ENCODE measurements around the gene DDAH2.

GRCh38 chr6:31765910-31766794 lies 37.1 kb upstream of the DDAH2 start:
- no peak for TF ChIP-seq CTCF (conservative IDR thresholded peaks at IDR 0.05; ENCODE audit: low read depth, low read length)
- TF ChIP-seq EZH2 (IDR thresholded peaks at IDR 0.05; ENCODE audit: borderline replicate concordance, low read depth, low read length, poor library complexity, severe bottlenecking) = no peak

All from A673 (cell line).